SW480 (cell line): ENCODE data around the gene ASCC3.

Source experiments
- DNase-seq: peaks from one replicate; pipeline ENCODE4 v3.0.0-alpha.2; 2016; ENCODE audit warnings: low spot score

The ASCC3 gene

DNA sequence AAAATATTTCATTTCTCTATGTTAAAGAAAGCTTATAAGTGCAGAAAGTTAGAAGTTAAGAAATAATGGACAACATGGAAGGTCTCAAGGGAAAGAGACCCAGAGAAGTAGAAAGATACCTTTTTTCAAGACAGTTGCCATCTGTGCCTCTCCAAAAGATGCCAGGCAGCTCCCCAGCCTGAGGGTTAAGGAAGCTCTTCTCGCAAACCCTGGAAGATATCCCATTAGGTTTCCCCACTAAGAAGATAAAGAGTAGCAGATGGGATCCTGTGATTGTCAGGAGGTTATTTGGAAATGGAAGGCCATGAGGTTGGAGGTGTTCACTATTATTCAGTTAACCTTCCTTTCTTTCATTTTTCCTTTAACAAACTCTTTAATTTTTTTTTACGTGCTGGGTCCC, 306.3 kb downstream of the ASCC3 start:
- no peak for DNase-seq

DNA sequence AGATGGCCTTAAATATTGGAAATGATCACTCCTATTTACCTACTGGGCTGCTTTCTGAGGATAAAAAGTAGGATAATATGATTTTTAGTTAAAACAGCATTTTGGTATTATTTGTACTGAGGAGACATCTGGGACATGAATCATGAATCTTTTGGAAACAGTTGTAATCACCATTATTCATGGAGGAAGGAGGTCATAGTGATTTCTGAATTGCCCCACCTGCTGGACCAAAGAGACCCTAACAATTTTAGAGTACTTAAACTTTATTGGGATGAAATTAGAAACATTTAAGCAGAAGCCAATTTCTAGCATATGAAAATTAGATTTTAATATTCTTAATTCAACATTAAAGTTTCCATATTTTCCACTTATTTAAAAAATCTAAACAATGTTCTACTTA, 308.0 kb downstream of the ASCC3 start:
- DNase-seq, result peak; percentile 2

DNA sequence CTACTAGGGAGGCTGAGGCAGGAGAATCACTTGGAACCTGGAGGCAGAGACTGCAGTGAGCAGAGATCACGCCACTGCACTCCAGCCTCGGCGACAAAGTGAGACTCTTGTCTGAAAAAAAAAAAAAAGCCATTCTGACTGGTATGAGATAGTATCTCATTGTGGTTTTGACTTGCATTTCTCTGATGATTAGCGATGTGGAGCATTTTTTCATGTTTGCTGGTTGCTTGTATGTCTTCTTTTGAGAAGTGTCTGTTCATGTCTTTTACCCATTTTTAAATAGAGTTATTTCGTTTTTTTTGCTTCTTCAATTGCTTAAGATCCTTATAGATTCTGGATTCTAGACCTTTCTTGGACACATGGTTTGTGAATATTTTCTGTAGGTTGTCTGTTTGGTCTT, 312.9 kb downstream of the ASCC3 start:
- DNase-seq, result no peak

DNA sequence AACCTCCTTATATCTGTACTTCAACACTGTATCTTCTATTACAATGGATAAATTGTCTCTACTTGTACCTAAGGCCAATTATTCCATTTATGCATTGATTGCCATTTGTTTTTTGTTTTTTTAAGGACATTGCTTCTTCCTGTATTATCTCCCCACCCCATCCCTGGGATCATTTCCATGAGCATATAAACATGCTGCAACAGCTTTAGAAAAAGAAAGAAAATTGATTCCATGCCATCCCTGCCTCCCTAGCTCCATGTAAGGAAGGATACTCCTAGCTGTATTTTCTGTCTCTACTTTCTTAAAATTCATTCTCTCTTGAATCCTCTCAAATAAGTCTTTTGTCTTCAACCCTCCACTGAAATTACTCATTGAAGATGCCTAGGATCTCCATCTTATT, 314.6 kb downstream of the ASCC3 start:
- DNase-seq, result no peak

DNA sequence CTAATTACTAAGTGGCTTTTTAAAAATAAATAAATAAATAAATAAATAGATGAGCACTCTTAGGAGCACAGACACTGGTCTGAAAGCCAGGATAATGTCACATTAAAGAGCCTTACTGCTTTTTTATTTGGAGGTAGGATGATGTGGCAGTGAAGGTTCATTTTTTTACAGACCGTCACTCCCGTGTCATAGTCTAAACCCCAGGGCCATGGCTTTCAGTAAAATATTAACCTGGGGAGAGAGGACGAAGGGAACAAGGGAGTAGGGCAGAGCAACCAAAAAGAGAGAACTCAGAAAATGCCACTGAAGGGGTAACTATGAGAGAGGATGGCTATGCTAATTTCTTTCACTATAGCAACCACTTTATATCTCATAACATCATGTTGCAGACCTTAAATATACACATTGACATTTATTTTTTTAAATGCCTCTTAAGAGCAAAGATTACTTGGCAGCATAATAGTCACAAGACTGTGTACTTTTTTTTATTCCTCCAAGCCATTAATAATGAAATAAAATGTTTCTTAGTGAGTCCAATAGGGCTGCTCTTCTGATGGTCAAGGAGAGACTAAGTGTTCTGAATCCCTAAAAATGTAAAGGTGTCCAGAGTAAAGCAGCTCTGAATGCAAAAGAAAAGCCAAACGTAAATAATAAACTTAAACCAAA, 315.6 kb downstream of the ASCC3 start:
- no peak for DNase-seq

DNA sequence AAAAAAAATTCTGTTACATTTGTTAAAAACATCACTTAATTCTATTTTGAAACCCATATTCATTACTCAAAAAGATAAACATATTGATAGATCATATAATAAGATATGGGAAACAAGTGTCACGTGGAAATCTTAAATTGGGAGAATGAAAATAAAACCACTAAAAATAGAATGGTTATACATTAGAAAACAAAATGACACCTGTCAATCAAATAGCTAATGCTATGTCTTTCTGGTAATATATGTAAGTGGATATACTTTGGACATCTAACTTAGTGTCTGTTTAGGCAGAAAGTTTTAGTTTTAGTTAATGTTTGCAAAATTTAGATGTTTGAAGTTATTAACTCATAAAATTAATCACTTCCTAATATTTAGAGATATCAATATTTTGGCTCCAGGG, 321.3 kb downstream of the ASCC3 start:
- no peak for DNase-seq

DNA sequence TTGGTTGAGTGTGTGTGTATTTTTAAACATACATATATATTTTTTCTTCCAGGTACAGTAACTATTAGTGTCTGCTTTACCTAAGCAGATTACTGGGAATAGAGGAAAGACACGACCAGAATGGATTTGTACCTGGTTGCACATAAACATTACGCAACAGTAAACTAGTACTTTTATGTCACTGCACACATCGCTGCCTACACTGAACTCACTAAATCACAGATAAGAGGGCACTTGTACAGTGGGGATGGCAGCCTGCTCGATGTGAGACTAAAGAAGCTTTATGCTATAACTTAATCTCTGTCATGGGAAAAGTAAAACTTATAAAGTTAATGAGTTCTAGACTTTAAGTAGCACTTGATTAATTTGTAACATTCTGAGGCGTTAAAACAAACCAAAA, 326.9 kb downstream of the ASCC3 start:
- DNase-seq, result no peak

DNA sequence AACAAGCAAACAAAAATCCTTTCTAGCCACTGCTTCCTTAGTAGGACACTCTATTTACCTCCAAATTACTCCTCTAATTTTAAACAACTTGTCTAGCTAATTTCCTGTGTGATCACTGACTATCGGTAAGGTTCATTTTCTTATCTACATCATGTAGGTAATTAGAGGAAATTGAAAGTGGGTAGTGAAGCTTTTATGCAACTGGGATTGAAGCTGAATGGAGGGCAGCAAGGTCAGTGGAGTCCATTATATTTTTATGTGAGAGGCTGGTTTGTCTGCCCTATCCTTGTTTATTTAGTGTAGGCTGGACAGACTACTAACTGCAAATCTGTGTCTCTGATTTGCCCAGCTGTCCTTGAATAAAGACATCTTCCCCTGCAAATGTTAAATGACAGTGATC, 327.9 kb downstream of the ASCC3 start:
- DNase-seq, result no peak

DNA sequence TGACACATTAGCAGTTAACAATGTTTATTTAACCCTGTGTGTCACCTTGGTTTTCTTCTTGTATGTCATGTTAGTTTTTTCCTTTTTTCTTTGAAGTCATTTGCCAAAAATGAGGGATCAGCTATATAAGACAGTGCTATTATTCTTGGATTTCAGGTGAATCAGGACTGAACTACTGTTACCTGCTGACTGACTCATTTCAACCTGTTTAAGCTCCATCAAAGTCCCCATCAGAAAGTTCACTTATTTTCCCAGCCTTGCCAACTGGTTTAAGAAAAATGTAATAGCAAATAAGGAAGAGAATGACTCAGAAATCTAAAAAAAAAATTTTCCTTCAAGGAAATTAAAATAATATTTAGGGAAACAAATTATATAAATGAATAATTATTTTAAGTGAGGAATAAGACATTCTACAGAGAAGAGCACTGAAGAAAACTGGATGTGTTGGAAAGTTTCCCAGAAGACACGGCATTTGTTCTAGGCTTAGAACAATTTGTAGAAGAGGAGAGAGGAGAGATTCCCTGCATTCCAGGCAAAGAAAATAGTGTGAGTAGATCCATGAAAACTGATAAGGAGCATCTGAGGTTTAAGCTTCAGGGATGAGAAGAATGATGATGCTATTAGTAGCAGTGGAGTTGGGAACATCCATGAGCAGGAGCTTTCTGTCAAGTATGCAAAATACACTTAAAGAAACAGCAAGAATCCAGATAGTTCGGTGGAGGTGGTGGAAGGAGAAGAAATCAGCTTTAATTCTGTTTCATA, 331.5 kb downstream of the ASCC3 start:
- no peak for DNase-seq

DNA sequence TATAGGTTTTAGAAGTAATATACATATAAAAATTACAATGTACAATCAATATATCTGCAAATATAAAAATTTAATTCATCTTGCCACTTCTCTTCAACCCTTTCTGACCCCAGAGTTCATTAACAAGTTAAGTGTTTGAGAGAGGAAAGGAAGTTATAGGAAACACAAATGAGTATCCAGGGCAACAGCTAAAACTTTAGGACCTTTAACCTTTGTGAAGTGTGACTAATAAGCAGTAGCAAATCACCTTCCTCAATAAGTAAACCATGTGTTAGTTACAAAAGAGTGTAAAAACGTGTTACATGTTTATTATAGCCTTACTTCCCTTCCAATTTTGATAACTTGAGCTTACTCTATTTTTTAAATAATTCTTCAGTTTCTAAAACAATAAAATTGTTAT, 343.0 kb downstream of the ASCC3 start:
- DNase-seq, result no peak

DNA sequence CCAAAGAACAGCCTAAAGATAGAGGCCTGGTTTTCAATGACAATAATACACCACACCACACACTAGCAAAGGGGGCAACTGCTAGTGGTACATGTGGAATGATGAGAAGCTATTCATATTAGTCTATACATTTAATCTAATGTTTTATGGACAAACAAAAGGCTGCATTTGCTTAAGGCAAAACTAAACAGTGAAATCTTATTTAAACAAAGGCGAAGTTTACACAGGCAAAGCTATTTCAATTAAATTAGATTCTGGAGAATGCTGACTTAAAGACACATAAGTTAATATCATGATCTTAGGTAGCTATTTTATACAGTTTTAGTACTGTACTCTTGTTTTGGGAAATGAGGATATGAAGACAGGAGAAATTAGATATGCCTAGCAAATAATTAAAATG, 362.5 kb downstream of the ASCC3 start:
- no peak for DNase-seq

DNA sequence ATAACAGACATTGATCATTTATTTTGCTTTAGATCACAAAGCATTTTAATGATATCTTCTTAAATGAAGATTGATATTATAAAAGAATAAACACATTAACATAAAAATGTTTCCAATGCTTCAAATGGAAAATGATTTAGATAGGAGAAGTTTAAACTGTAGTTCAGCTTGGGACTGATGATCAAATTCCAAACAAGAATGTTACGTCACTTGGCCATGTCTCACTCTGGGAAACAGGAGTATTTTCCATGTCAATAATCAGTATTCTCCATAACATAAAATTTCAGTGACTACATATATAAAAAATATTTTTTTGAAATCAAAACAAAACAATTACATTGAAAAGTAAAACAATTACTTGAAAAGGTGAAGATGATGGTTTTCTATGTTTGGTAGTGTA, 363.5 kb downstream of the ASCC3 start:
- DNase-seq, result no peak

DNA sequence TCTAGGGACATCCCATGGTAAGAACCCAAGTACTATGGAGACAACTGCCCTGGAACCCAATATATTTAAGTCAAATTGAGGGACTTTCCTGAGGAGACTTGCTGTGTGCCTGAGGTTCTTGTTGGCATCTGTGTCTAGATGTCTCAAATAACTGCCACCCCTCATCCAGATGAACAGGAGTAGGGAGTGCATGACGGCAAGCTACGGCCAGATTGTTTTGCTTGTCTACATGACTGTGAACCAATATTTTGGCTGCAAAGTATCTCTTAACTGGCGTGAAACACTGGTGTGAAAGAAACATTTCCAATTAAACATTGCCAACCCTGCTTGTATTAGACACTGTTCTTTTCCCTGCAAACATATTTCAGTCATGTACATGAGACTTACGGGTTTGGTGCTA, 364.0 kb downstream of the ASCC3 start:
- DNase-seq, result no peak

DNA sequence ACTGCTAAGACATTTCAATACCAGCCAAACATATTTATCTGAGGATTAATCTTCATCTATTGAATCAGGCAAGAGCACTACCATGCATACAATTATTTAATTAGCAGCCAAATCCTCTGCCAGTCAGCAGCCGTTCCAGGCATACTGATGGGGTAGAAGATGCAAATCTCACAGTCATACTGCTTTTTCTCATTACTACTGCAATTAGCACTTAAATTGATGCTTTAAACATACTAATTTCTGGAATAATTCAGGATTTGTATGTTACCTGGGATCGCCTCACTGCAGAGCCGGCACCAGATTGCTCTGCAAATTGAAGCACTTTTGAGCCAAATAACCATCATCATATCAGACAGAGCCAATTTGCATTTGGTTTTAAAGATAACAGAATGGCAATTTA, 366.5 kb downstream of the ASCC3 start:
- no peak for DNase-seq

DNA sequence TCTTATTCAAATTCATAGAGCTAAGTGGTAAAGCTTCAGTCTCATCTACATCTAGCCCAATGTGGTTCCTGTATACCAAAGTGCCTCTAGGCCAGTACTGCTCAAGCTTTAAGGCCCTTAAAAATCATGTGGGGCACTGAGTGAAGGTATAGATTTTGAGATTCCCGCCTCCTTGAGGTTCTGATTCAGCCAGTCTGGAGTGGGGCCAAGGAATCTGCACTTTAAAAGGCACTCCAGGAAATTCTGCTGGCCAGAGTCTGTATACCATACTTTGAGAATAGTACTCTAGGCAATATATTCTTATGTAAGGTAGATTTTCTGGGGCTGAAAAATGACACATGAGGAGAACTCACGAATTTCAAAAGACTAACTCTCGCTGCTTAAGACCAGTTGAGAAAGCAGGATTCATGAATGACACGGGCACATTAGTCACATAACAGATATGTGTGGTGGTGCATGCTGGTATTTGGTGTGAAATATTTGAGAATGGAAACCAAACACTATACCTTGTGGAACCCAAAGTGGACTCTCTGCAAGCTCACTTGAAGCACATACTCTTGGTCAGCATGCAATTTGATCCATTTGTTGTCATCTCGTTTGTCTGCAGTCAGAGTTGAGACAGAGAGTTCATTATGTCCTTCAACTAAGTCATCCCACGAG, 368.8 kb downstream of the ASCC3 start:
- DNase-seq, result no peak

DNA sequence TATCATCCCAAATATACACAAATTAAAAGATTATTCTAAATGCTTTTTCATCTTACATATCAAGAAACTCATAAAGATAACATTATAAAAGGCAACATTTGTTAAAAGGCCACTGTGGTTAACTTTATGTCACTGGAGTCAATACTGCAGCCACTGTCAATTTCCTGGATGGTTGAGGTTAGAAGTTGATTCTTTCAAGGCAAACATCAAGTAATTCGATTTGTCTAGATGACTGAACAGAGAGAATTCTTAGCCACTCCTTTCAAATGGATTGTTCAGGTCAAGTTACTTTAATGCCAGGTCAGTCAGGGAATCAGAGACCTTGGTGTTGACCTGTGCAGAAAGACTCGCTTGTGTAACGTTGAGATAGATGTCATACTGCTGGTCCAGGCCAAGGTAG, 372.0 kb downstream of the ASCC3 start:
- no peak for DNase-seq

DNA sequence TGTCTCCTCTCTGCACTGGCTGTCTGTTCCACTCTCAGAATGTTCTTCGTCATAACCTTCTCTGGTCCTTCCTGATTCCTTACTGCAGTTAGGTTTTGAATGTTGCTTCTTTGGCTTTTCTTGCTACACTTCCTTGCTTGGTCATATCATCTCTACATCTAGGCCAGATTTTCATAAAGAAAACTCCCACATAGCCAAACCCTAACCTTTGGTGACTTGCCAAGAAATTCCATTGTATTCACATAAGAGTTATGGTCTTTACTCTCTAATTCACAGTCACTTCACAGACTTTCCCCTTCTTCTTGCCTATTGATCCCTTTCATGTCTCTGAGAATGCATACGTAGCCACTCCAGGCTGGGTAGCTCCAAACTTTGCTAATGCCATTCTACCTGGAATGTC, 374.5 kb downstream of the ASCC3 start:
- no peak for DNase-seq

DNA sequence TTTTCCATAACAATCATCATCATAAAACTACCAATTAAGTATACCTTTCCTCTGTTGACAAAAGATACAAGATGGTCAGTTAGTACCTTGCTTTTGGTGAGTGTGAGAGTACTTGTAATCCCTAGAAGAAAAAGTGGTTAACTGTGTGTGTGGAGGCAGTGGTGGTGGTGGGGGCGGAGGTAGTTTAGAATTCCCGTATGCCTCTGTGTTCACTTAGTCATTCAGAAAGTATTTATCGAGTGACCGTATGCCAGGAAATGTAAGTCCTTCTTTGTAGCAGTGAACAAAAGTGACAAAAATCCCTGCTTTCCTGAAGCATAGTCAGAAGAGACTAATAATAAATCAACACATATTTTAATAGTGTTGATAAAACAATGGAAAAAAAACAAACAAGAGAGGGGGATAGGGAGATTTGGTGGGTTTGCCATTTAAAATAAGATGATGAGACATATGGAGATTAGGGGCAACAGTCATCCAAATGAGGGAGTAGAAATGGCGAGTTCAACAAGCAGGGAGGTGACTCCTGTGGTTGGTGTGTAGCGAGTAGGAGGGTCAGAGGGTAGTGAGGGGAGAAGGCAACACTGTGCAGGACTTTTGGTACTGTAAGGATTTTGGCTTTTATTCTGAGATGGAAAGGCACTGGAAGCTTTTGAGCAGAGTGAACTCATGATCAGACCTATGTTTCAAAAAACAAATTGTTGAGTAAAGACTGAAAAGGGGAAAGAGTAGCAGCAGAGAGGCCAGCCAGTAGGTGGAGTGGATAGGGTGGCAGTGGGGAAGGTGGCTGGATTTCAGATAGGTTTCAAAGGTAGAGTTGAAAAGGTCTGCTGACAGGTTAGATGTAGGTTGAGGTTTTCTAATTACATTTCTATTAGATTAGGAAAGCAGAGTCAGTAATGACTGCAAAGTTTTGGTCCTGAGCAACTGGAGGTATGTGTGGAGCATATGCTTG, 376.1 kb downstream of the ASCC3 start:
- DNase-seq, result peak; percentile 13

DNA sequence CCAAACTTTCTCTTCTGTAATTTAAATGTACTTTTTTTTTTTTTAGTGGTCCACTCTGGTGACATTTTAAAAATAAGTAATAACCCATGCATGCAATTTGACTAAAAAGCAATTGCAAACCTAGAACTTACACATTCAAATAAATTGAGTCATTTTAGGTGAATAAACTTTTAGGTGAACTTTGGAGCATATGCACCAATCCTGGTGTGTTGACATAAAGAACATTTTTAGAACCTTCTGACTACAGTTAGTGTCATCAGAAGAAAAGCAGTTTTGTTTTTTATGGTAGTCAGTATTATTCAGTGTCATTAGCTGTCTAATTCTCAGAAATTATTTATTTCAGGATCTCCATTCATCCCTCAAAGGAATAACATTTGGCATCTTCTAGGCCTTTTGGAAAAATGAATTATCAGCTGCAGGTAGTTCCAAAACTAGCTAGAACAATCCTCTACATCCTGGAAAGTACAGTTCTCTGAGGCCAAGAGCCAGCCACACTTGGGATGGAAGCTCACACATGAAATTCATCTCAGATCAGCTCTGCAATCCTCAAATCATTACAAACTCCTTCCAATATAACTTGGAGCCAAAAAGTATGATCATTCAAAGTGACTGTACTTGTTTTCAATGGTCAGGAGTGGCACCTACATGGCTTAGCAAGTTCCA, 378.0 kb downstream of the ASCC3 start:
- no peak for DNase-seq

DNA sequence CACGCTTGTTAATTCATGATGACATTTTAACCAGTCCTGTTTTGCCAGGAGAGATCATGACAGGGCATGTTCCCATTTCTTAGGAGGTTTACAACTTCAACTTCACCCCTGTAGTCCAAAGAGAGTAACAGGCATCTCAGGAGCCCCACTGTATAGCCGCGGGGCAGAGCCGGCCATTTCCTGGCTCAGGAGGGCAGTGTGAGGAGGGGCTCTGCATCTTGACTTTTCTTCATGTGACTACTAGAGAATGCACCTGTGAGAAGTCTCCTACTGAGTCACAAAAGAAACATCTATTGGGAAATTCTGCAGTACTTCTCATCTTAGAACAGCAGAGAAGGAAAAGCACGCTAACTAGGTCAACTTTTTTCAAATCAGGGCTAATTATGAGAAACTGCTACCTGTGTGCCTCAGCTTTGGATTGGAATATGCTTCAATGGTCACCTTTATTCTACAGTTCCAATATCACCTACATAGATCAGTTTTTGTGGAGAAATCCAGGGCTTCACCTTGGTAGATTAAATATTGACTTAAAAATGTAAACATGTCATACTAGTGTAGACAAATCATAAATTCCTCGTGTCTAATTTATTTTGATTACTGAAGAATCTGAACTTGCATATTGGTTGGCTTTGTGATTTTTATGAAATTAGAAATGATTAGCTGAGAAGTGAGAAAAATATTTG, 387.8 kb downstream of the ASCC3 start:
- no peak for DNase-seq
